Measurements from ENCODE around the gene MTCH1. TPM values are rescaled to one million over a fixed set of nuclear protein-coding genes. Genes with fewer than 3 reads are reported as not detected.
"Not testable (repeated sequence)": the region's sequence is repeated elsewhere in the genome, so short reads cannot be mapped to it uniquely, and the experiment has no call there.

Gene MTCH1
- total RNA-seq, 1 donor from 2014 or later: 180 TPM

GRCh38 chr6:36946526-36946925, 39.5 kb downstream of the MTCH1 start:
- no peaks in the 10 kb centered on the region for H3K36me3 Mint-ChIP-seq (ENCODE audit: unreplicated experiment)
- H3K27me3 Mint-ChIP-seq (ENCODE audit: unreplicated experiment): no peaks in the 10 kb centered on the region
- H3K4me1 Mint-ChIP-seq (ENCODE audit: unreplicated experiment): peaks cover 10% of the 10 kb centered on the region
- no peak for DNase-seq (ENCODE audit: extremely low spot score, unreplicated experiment)
- H3K9me3 Mint-ChIP-seq (ENCODE audit: unreplicated experiment): no peaks in the 10 kb centered on the region
- TF ChIP-seq, protein P1, sequence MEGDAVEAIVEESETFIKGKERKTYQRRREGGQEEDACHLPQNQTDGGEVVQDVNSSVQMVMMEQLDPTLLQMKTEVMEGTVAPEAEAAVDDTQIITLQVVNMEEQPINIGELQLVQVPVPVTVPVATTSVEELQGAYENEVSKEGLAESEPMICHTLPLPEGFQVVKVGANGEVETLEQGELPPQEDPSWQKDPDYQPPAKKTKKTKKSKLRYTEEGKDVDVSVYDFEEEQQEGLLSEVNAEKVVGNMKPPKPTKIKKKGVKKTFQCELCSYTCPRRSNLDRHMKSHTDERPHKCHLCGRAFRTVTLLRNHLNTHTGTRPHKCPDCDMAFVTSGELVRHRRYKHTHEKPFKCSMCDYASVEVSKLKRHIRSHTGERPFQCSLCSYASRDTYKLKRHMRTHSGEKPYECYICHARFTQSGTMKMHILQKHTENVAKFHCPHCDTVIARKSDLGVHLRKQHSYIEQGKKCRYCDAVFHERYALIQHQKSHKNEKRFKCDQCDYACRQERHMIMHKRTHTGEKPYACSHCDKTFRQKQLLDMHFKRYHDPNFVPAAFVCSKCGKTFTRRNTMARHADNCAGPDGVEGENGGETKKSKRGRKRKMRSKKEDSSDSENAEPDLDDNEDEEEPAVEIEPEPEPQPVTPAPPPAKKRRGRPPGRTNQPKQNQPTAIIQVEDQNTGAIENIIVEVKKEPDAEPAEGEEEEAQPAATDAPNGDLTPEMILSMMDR (IDR thresholded peaks at IDR 0.05): no peak
- H3K4me3 Mint-ChIP-seq (ENCODE audit: unreplicated experiment): no peak overlapping the region
- H3K27ac Mint-ChIP-seq (ENCODE audit: unreplicated experiment): no peak overlapping the region

GRCh38 chr6:36945301-36945700, 40.7 kb downstream of the MTCH1 start:
- Mint-ChIP-seq H3K9me3 (ENCODE audit: unreplicated experiment) (no peaks in the 10 kb centered on the region), H3K27me3 (ENCODE audit: unreplicated experiment) (no peaks in the 10 kb centered on the region), H3K4me3 (ENCODE audit: unreplicated experiment) (no peak overlapping the region), H3K27ac (ENCODE audit: unreplicated experiment) (no peak overlapping the region), H3K4me1 (ENCODE audit: unreplicated experiment) (peaks cover 10% of the 10 kb centered on the region), H3K36me3 (ENCODE audit: unreplicated experiment) (no peaks in the 10 kb centered on the region)
- TF ChIP-seq, protein P1 (IDR thresholded peaks at IDR 0.05): no peak
- no peak for DNase-seq (ENCODE audit: extremely low spot score, unreplicated experiment)

GRCh38 chr6:36944650-36945049, 41.3 kb downstream of the MTCH1 start:
- H3K36me3 Mint-ChIP-seq (ENCODE audit: unreplicated experiment): no peaks in the 10 kb centered on the region
- no peaks in the 10 kb centered on the region for H3K9me3 Mint-ChIP-seq (ENCODE audit: unreplicated experiment)
- no peak for DNase-seq (ENCODE audit: extremely low spot score, unreplicated experiment)
- no peak overlapping the region for H3K27ac Mint-ChIP-seq (ENCODE audit: unreplicated experiment)
- TF ChIP-seq, protein P1 (IDR thresholded peaks at IDR 0.05): no peak
- no peak overlapping the region for H3K4me3 Mint-ChIP-seq (ENCODE audit: unreplicated experiment)
- H3K27me3 Mint-ChIP-seq (ENCODE audit: unreplicated experiment): no peaks in the 10 kb centered on the region
- peaks cover 6% of the 10 kb centered on the region for H3K4me1 Mint-ChIP-seq (ENCODE audit: unreplicated experiment)

GRCh38 chr6:36942329-36942728, 43.7 kb downstream of the MTCH1 start:
- not testable (repeated sequence) for H3K36me3 Mint-ChIP-seq (ENCODE audit: unreplicated experiment); H3K27ac Mint-ChIP-seq (ENCODE audit: unreplicated experiment); H3K4me3 Mint-ChIP-seq (ENCODE audit: unreplicated experiment); DNase-seq (ENCODE audit: extremely low spot score, unreplicated experiment); H3K9me3 Mint-ChIP-seq (ENCODE audit: unreplicated experiment); H3K4me1 Mint-ChIP-seq (ENCODE audit: unreplicated experiment); H3K27me3 Mint-ChIP-seq (ENCODE audit: unreplicated experiment)

DNA sequence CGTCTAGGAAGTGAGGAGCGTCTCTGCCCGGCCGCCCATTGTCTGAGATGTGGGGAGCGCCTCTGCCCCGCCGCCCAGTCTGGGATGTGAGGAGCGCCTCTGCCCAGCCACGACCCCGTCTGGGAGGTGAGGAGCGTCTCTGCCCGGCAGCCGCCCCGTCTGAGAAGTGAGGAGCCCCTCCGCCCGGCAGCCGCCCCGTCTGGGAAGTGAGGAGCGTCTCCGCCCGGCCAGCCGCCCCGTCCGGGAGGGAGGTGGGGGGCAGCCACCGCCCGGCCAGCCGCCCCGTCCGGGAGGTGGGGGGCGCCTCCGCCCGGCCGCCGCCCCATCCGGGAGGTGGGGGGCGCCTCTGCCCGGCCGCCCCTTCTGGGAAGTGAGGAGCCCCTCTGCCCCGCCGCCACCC, 44.4 kb downstream of the MTCH1 start:
- not testable (repeated sequence) for H3K27ac Mint-ChIP-seq (ENCODE audit: unreplicated experiment); H3K27me3 Mint-ChIP-seq (ENCODE audit: unreplicated experiment); H3K36me3 Mint-ChIP-seq (ENCODE audit: unreplicated experiment); H3K4me3 Mint-ChIP-seq (ENCODE audit: unreplicated experiment); DNase-seq (ENCODE audit: extremely low spot score, unreplicated experiment); H3K9me3 Mint-ChIP-seq (ENCODE audit: unreplicated experiment)
- peaks cover 11% of the 10 kb centered on the region for H3K4me1 Mint-ChIP-seq (ENCODE audit: unreplicated experiment)

GRCh38 chr6:36940027-36940426, 46.0 kb downstream of the MTCH1 start:
- Mint-ChIP-seq H3K36me3 (ENCODE audit: unreplicated experiment) (no peaks in the 10 kb centered on the region), H3K9me3 (ENCODE audit: unreplicated experiment) (no peaks in the 10 kb centered on the region), H3K27me3 (ENCODE audit: unreplicated experiment) (no peaks in the 10 kb centered on the region), H3K27ac (ENCODE audit: unreplicated experiment) (no peak overlapping the region), H3K4me1 (ENCODE audit: unreplicated experiment) (peaks cover 25% of the 10 kb centered on the region), H3K4me3 (ENCODE audit: unreplicated experiment) (no peak overlapping the region)
- no peak for DNase-seq (ENCODE audit: extremely low spot score, unreplicated experiment)
- TF ChIP-seq, protein P1 (IDR thresholded peaks at IDR 0.05): no peak

- not testable (repeated sequence) for H3K27me3 Mint-ChIP-seq (ENCODE audit: unreplicated experiment); DNase-seq (ENCODE audit: extremely low spot score, unreplicated experiment); H3K4me3 Mint-ChIP-seq (ENCODE audit: unreplicated experiment); H3K36me3 Mint-ChIP-seq (ENCODE audit: unreplicated experiment); H3K27ac Mint-ChIP-seq (ENCODE audit: unreplicated experiment); H3K9me3 Mint-ChIP-seq (ENCODE audit: unreplicated experiment)
- peaks cover 28% of the 10 kb centered on the region for H3K4me1 Mint-ChIP-seq (ENCODE audit: unreplicated experiment)
Measured at GRCh38 chr6:36939005-36939404, 47.0 kb downstream of the MTCH1 start.

Measured in osteocyte (in vitro differentiated cells).